Measurements from ENCODE around the gene ECHDC1.

Gene ECHDC1

DNA sequence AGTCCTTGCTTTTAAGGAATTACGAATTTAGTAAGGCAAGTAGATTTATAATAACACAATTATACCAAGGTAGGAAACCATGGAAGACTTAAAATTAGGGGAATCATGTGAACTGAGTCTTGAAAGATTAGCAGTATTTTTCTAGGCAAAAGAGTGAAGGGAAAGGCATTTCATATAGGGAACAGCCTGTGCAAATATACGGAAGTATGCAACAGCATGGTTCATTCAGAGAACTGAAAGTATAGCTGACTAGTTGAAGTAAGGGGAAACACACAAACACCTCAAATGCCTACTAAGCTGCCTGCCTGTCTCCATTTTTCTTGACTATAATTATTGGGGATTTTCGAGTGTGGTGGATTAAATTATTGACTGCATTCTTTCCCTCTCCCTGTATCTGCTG is 39.0 kb upstream of the ECHDC1 start:
- no peak overlapping the region for H3K4me3 ChIP-seq
- TF ChIP-seq, protein P1, sequence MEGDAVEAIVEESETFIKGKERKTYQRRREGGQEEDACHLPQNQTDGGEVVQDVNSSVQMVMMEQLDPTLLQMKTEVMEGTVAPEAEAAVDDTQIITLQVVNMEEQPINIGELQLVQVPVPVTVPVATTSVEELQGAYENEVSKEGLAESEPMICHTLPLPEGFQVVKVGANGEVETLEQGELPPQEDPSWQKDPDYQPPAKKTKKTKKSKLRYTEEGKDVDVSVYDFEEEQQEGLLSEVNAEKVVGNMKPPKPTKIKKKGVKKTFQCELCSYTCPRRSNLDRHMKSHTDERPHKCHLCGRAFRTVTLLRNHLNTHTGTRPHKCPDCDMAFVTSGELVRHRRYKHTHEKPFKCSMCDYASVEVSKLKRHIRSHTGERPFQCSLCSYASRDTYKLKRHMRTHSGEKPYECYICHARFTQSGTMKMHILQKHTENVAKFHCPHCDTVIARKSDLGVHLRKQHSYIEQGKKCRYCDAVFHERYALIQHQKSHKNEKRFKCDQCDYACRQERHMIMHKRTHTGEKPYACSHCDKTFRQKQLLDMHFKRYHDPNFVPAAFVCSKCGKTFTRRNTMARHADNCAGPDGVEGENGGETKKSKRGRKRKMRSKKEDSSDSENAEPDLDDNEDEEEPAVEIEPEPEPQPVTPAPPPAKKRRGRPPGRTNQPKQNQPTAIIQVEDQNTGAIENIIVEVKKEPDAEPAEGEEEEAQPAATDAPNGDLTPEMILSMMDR (IDR thresholded peaks at IDR 0.05) = no peak
- DNase-seq (ENCODE audit: low spot score) = no peak
- H3K27ac ChIP-seq = no peak overlapping the region

DNA sequence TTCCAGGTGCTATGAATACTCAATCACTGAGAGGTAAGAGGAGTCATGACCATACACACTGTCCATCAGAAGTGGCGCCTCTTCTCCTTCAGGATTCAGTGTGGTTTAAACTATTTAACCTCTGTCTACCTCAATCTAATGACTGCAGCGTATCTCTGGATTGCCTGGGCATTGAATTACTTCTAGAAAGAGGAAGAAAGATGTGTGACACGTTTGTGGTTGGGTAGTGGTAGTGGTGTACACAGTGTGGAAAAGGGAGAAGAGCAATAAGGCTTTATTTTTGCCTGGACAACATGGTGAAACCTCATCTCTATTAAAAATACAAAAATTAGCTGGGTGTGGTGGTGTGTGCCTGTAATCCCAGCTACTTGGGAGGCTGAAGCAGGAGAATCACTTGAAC is 38.0 kb upstream of the ECHDC1 start:
- TF ChIP-seq, protein P1 (IDR thresholded peaks at IDR 0.05) = no peak
- Histone ChIP-seq H3K27ac (no peak overlapping the region), H3K4me3 (no peak overlapping the region)
- DNase-seq (ENCODE audit: low spot score) = no peak

DNA sequence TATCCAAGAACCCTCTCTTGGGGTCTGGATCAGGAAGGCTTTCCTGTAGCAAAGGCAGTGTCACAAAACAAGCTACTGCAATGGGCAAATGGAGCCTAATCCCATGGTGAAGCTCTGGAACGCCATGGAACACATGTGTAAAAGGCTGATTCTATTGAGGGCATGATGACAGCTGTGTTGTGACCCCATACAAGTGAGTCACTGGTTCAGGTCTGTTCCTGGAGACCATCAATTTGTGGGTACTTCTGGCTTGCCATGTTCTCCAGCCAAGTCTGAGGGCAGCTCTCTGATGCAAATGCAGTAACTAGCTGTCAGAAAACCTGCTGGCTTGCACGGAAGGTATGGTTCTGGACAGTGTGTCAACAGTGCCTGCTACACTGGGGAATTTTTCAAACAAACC is 33.3 kb upstream of the ECHDC1 start:
- no peak for DNase-seq (ENCODE audit: low spot score)
- H3K27ac ChIP-seq = no peak overlapping the region
- no peak overlapping the region for H3K4me3 ChIP-seq
- TF ChIP-seq, protein P1 (IDR thresholded peaks at IDR 0.05) = no peak

DNA sequence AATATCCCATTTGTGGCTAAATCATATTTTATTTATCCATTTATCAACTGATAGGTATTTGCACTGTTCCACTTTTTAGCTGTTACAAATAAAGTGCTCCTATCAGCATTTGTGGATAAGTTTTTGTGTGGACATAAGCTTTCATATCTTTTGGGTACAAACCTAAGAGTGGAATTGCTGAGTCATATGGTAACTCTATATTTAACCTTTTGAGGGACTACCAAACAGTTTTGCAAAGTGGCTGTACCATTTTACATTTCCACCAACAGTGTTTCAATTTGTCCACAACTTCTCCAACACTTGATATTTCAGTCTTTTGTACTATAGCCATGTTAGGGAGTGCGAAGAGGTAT is 23.6 kb upstream of the ECHDC1 start:
- TF ChIP-seq, protein P1 (IDR thresholded peaks at IDR 0.05) = no peak
- DNase-seq (ENCODE audit: low spot score) = no peak
- Histone ChIP-seq H3K27ac (no peak overlapping the region), H3K4me3 (no peak overlapping the region)

DNA sequence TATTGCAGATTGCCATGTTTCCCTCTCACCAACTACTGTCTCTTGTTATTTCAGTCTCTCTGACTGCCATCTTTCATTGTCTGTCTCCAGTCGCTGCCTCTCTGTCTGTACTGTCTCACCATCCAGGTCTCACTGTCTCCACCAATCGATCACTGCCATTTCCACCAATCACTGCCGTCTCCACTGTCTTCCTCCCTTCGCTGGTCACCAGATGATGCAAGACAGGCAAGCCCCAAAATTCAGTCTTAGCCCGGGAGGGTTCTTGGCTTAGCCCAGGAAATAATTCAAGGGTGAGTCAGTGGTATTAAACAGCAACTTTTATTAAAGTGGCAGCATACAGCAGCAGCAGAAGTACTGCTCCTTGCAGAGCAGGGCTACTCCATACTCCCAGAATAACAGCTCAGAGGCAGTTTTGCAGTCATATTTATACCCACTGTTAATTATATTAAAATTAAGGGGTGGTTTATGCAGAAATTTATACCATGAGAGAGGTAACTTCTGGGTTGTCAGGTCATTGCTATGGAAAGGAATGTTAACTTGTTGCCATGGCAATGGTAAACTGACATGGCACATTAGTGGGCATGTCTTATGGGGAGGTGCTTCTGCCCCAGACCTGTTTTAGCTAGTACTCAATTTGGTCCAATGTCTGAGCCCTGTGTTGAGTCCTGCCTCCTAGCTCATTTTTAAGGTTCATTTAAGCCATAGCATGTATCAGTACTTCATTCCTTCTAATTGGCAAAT is 23.0 kb upstream of the ECHDC1 start:
- peak overlapping the region in 1 of 2 donors; percentile 58 for H3K27ac ChIP-seq
- H3K4me3 ChIP-seq = no peak overlapping the region
- DNase-seq (ENCODE audit: low spot score) = no peak
- TF ChIP-seq, protein P1 (IDR thresholded peaks at IDR 0.05) = no peak

DNA sequence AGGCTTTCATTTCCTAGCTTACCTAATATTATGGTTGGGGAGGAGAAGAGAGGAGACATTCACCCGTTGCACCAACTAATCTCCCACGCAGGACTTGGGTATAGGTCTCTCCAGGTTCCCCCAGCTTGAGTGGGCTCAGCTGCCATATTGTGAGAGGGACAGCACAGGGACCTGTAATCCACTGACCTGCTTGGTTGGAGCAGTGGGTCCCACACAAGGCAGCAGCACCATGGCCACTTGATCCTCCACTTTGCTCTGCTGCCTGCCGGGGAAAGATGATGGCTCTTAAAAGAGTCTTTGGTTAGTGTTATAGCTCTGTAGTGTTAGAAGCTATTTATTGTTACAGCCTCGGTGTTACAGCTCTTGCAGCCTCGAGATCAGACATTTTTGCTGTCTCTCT is 22.5 kb upstream of the ECHDC1 start:
- peak overlapping the region in 1 of 2 donors; percentile 58 for H3K27ac ChIP-seq
- TF ChIP-seq, protein P1 (IDR thresholded peaks at IDR 0.05) = no peak
- DNase-seq (ENCODE audit: low spot score) = no peak
- H3K4me3 ChIP-seq = no peak overlapping the region

DNA sequence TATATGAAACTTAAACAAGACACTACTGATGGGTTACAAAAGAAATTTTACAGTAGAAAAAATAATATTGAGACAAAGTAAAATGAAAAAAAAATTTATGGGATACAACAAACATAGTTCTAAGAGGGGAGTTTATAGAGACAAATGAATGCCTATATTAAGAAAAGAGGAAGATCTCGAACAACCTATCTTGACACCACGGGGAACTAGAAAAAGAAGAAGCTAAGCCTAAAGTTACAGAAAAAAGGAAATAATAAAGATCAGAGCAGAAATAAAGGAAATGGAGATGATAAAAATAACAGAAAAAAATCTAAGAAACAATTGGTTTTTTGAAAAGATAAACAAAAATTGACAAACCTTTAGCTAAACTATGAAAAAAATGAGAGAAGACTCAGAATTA is 9.1 kb upstream of the ECHDC1 start:
- Histone ChIP-seq H3K27ac (no peak overlapping the region), H3K4me3 (no peak overlapping the region)
- TF ChIP-seq, protein P1 (IDR thresholded peaks at IDR 0.05) = no peak
- DNase-seq (ENCODE audit: low spot score) = no peak
